ENCODE data around the gene DGKB. TPM values are rescaled to one million over a fixed set of nuclear protein-coding genes. Genes with fewer than 3 reads are reported as not detected.

DGKB gene
- total and polyA plus RNA-seq, 7 donors, result 0.39 to 22.4 (median 11.3) TPM; not detected in 2

DNA sequence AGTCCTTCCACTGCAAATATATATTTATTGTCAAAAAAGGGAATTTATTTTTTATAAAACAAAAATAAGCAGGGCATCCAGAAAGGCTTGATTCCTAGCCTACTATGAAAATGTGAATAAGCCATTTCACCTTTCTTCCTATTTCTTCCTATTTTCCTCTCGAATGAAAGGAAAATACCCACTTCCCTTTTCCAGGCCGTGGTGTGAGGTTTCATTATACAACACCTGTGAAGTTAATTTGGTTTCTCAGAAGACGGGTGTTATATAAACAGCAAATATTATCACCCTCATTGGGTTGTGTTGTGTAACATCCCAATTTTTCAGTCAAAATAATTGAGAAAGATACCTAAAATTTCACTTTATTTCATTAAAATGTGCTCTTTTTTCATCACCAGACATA is 214.3 kb downstream of the DGKB start:
- Histone ChIP-seq H3K4me1 (no peaks in the 10 kb centered on the region), H3K27me3 (no peaks in the 10 kb centered on the region), H3K9me3 (no peaks in the 10 kb centered on the region), H3K4me3 (no peak overlapping the region), H3K27ac (no peak overlapping the region), H3K36me3 (no peaks in the 10 kb centered on the region)
- WGBS, 2 donors, result 15 to 24% methylated on average over 3 of the region's 3 CpGs
- TF ChIP-seq, protein P1, sequence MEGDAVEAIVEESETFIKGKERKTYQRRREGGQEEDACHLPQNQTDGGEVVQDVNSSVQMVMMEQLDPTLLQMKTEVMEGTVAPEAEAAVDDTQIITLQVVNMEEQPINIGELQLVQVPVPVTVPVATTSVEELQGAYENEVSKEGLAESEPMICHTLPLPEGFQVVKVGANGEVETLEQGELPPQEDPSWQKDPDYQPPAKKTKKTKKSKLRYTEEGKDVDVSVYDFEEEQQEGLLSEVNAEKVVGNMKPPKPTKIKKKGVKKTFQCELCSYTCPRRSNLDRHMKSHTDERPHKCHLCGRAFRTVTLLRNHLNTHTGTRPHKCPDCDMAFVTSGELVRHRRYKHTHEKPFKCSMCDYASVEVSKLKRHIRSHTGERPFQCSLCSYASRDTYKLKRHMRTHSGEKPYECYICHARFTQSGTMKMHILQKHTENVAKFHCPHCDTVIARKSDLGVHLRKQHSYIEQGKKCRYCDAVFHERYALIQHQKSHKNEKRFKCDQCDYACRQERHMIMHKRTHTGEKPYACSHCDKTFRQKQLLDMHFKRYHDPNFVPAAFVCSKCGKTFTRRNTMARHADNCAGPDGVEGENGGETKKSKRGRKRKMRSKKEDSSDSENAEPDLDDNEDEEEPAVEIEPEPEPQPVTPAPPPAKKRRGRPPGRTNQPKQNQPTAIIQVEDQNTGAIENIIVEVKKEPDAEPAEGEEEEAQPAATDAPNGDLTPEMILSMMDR (IDR thresholded peaks at IDR 0.05), result no peak
- no peak for TF ChIP-seq POLR2AphosphoS5 (IDR thresholded peaks at IDR 0.05)
- no peak for TF ChIP-seq EP300 (IDR thresholded peaks at IDR 0.05)
- TF ChIP-seq POLR2A (IDR thresholded peaks at IDR 0.05), result no peak
- no peak for DNase-seq
- intact Hi-C loops (cut with DNase I), result no loop called here

DNA sequence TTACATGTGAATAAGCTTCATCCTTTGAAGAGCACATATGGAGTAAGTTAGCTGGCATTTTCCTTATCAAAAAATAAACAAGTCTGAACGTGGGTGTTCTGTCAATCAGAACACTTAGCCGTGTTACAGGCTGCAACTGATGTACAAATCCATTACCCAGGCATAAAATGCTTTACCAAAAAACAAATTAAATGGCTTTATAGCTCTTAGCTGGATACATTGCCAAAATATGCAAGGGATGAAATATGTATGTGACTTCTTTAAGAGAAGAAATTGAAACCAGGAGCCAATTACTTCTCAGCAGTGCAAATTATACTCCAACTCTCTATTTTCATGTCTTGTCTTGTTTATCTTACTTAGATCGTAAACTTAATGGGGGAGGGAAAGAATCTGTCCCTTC is 214.8 kb downstream of the DGKB start:
- intact Hi-C loops (cut with DNase I), result no loop called here
- Histone ChIP-seq H3K4me3 (no peak overlapping the region), H3K9me3 (no peaks in the 10 kb centered on the region), H3K27ac (no peak overlapping the region), H3K4me1 (no peaks in the 10 kb centered on the region), H3K36me3 (no peaks in the 10 kb centered on the region), H3K27me3 (no peaks in the 10 kb centered on the region)
- DNase-seq, result no peak
- TF ChIP-seq, protein P1 (IDR thresholded peaks at IDR 0.05), result no peak
- no peak for TF ChIP-seq EP300 (IDR thresholded peaks at IDR 0.05)
- no peak for TF ChIP-seq POLR2AphosphoS5 (IDR thresholded peaks at IDR 0.05)
- TF ChIP-seq POLR2A (IDR thresholded peaks at IDR 0.05), result no peak
- 12 to 48% methylated on average over 3 of the region's 3 CpGs for WGBS, 2 donors

DNA sequence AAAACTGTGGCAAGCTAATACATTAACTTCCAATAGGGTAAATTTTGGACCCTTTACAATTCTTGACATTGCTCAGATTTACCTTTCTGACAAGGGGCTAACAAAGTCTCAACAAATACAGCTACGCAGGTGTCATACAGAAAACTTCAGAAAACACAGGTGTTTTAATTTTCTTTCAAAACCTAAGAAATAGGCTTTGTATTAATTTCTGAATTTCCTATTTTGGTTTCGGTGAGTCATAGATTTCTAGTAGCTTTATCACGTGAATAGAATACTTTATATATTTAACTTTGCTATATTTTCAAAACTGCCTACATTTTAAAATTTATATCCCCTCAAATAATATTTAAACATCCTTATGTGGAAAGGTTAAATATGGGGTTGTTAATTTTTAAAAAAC is 215.3 kb downstream of the DGKB start:
- Histone ChIP-seq H3K4me1 (no peaks in the 10 kb centered on the region), H3K9me3 (no peaks in the 10 kb centered on the region), H3K27me3 (no peaks in the 10 kb centered on the region), H3K27ac (no peak overlapping the region), H3K36me3 (no peaks in the 10 kb centered on the region), H3K4me3 (no peak overlapping the region)
- no peak for TF ChIP-seq POLR2A (IDR thresholded peaks at IDR 0.05)
- TF ChIP-seq EP300 (IDR thresholded peaks at IDR 0.05), result no peak
- TF ChIP-seq POLR2AphosphoS5 (IDR thresholded peaks at IDR 0.05), result no peak
- TF ChIP-seq, protein P1 (IDR thresholded peaks at IDR 0.05), result no peak
- DNase-seq, result no peak
- WGBS, 2 donors, result 91 to 92% methylated on average over 3 of the region's 3 CpGs
- intact Hi-C loops (cut with DNase I), result no loop called here

DNA sequence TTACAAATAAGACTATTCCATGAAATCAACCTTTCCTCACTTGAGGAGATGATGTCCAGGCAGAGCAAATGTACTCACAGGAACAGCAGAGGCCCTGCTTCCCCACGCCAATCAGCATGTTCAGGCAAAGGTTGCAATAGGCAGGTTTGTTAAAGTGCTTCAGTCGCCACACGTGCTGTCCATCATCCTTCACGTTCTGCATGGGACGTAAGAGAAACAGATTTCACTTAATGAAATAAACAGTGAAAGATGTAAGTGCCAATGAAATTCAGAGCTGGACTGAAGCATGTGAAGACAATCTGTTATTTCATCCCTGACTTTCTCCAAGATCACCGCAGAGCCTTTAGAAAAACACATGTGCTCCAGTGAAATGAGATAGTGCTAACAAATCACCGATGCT is 217.4 kb downstream of the DGKB start:
- no peaks in the 10 kb centered on the region for H3K27me3 ChIP-seq
- no peaks in the 10 kb centered on the region for H3K9me3 ChIP-seq
- intact Hi-C loops (cut with DNase I), result no loop called here
- no peaks in the 10 kb centered on the region for H3K4me1 ChIP-seq
- no peak overlapping the region for H3K4me3 ChIP-seq
- TF ChIP-seq POLR2AphosphoS5 (IDR thresholded peaks at IDR 0.05) (no peak), POLR2A (IDR thresholded peaks at IDR 0.05) (no peak), EP300 (IDR thresholded peaks at IDR 0.05) (no peak)
- TF ChIP-seq, protein P1 (IDR thresholded peaks at IDR 0.05), result no peak
- DNase-seq, result no peak
- WGBS, 2 donors, result 84 to 89% methylated on average over 7 of the region's 7 CpGs
- H3K27ac ChIP-seq, result no peak overlapping the region
- no peaks in the 10 kb centered on the region for H3K36me3 ChIP-seq

DNA sequence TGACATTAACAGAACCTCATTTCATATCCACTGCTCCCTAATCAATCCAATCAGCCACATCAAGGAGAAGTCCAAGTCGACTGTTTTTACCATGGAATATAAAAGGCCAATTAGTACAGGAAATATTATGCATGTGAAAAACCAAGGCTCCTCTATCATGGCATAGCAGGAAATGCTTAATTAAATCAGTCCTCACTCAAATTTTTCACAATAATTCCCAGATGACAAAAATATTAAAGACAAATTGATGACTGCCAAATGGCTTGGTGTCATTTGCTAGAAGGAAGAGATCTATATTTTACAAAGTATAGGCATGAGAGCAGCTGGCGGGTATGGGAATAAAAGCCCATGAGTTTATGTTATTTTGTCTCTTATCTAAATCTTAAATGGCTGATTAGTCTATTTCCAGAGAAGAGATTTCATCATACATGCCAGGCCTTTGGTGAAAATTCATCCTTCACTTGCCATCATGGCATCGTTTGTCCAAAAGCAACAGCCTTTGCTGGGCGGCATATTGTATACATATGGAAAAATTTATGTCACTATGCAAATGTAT is 219.6 kb downstream of the DGKB start:
- TF ChIP-seq POLR2A (IDR thresholded peaks at IDR 0.05) (no peak), POLR2AphosphoS5 (IDR thresholded peaks at IDR 0.05) (no peak), EP300 (IDR thresholded peaks at IDR 0.05) (no peak)
- TF ChIP-seq, protein P1 (IDR thresholded peaks at IDR 0.05), result no peak
- no peak overlapping the region for H3K4me3 ChIP-seq
- 94 to 95% methylated on average over 4 of the region's 4 CpGs for WGBS, 2 donors
- H3K36me3 ChIP-seq, result no peaks in the 10 kb centered on the region
- intact Hi-C loops (cut with DNase I), result no loop called here
- no peaks in the 10 kb centered on the region for H3K27me3 ChIP-seq
- no peaks in the 10 kb centered on the region for H3K4me1 ChIP-seq
- H3K9me3 ChIP-seq, result no peaks in the 10 kb centered on the region
- no peak overlapping the region for H3K27ac ChIP-seq
- DNase-seq, result no peak

Data from sigmoid colon (tissue), 7 donors.